Stimulated activated CD8-positive, alpha-beta memory T cell treated with anti-CD3 and anti-CD28 coated beads, Interleukin-15, amount 100 ng/mL, for 24 hours (primary cell): ENCODE measurements around the gene SLC39A1.
A peak's percentile ranks its signal among the peaks of the same experiment; 100 is the strongest.

Source experiments
- DNase-seq: peaks from one replicate; pipeline ENCODE4 v3.0.0-alpha.2; 2020; ENCODE audit warnings: low read depth

Gene SLC39A1

DNA sequence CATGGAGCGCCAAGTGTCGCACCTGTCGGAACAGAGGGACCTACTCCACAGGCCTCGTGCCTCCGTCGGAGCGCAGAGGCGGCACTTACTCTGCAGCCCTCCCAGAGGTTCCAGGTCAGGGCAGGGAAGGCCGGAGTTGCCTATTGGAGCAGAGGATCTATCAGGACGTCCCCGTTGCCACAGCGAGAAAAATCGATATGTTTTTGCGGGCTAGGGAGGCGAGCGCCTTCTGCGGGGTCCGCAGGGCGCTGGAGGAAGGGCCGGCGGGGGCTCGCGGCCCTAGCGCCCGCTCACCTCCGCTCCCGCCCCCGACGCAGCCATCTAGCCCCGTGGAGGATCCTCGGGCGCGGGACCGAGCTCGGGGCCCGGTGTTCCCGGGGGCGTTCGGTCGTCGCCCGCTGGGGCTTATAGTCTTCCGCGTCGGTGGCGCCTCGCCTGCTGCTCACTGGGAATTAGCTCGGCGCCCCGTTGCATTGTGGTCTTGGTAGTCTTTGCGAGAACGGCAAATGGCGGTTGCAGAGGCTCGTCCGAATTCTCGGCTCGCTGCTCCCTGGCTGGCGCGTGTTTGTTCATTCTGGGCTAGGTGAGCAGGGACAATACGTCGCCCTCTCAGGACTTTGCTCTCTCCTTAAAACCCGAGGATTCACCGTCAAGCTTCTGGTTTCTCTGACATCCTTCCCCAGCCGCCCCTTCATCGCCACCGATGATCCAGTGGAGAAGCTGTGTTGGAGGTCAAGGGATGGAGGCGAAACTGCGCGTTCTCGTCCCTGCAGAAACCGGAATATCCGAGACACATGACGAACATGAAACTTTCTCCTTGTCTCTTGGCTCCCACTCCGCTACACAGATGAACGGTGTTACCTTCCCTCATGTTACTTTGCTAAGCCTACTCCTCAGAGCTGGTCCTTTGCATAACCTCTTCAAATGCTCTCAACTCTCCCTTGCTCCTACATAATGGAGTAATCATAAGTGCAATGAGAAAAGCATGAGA is 14.2 kb upstream of the SLC39A1 start, which contains the start of gene JTB:
TSS of gene JTB (minus strand) at position 425 of the 991 bp plus-strand sequence. CDS start at position 3, 422 bp downstream.
- no peak for DNase-seq

DNA sequence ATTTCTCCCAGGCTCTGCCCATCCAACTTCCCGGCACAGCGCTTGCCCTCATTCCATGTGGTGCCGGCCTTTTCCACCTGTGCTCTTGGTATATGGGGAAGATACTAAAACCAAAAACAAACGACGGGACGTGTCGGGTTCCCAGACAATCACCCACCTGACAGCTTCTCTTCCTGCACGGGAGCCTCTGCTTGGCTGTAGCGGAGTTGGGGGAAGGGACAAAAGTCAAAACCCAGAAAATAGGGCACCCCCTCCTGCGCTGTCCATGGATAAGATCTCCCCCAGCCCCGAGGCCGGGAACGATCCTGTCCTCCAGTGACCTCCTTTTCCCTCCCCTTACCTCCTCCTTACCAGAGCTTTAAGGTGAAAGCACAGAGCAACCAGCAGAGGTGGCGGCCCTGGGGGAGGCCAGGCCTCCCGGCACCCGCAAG is 13.5 kb upstream of the SLC39A1 start:
- DNase-seq = no peak

DNA sequence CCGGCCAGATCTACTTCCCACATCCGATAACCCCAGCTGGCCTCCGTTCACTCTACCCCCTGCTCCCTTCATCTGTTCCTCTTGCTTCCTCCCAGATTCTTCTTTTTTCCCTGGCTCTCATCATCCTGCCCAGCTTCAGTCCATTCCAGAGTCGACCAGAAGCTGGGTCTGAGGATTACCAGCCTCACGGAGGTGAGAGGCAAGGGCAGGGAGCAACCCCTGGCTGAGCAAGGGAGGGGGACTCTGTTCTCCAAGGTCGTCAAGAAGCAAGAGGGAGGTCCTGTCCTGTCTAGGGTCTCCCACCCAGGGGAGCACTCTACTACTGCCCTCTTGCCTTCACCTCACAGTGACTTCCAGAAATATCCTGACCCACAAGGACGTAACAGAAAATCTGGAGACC is 10.2 kb upstream of the SLC39A1 start:
- no peak for DNase-seq

DNA sequence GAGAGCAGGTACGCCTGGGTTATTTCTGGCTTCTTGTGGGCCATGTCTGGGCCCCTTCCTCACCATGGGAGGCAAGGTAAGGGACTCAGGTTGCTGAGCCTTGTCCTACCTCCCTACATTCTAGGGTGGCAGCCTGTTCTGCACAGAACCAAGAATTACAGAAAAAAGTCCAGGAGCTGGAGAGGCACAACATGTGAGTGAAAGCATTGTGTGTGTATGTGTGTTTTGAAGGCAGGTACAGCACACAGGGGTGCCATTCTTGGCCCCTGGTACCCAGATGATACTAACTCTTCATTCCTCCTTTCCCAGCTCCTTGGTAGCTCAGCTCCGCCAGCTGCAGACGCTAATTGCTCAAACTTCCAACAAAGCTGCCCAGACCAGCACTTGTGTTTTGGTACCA is 9.7 kb upstream of the SLC39A1 start:
- no peak for DNase-seq

DNA sequence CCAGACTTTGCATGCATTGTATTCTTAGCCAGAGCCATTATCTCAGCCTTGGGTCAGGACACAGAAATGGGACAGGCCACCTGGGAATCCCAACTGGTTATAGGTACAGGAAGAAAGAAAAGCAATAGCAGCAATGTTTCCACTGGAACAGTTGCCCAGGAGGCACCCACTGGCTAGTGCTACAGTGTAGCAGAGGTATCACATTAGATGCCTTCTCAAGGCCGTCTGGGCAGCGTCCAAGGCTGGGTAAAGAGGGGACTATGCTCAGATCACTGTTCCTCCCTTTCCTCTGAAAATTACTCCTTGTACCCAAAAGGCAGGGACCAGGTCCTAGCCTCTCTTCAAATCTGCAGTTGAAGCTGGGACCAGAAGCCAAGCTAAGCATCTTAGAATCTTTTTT is 7.0 kb upstream of the SLC39A1 start:
- no peak for DNase-seq

DNA sequence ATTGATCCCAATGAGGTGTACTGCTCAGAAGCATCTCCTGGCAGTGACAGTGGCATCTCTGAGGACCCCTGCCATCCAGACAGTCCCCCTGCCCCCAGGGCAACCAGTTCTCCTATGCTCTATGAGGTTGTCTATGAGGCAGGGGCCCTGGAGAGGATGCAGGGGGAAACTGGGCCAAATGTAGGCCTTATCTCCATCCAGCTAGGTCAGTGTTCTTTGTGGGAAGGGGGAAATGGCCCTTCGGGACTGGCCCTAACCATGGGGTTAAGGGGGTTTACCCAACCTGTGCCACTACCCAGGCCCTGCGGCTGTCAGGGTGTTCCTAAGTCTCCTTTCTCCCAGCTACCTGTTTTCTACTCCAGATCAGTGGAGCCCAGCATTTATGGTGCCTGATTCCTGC is 5.6 kb upstream of the SLC39A1 start:
- DNase-seq = no peak

DNA sequence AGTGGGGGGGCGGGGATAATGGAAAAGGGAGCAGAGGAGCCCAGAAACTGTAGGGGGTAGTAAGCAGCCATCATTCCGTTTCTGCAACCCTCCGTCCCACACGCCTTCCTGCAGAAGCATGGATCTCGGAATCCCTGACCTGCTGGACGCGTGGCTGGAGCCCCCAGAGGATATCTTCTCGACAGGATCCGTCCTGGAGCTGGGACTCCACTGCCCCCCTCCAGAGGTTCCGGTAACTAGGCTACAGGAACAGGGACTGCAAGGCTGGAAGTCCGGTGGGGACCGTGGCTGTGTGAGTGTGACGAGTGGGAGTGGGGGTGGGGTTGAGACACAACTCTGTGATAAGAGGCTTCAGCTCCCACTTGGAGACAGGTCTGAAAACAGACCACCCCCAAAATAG is 5.1 kb upstream of the SLC39A1 start:
- DNase-seq = no peak

DNA sequence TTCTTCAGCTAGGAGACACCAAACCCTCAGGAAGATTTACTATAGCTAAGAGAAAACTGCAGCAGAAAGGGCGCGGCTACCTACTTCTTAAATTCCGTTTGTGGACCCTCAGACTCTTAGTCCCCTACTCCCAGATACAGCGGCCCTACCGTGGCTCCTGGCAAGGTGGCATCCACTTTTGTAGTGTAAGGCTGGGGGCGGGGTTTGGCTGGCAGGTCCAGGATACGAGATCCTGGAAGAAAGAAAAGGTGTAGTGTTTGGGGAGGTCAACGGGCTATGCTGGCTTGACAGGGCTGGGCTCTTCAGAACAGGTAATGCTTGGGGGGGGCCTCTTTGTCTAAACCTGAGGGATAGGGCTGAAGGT is 4.6 kb upstream of the SLC39A1 start:
- no peak for DNase-seq

DNA sequence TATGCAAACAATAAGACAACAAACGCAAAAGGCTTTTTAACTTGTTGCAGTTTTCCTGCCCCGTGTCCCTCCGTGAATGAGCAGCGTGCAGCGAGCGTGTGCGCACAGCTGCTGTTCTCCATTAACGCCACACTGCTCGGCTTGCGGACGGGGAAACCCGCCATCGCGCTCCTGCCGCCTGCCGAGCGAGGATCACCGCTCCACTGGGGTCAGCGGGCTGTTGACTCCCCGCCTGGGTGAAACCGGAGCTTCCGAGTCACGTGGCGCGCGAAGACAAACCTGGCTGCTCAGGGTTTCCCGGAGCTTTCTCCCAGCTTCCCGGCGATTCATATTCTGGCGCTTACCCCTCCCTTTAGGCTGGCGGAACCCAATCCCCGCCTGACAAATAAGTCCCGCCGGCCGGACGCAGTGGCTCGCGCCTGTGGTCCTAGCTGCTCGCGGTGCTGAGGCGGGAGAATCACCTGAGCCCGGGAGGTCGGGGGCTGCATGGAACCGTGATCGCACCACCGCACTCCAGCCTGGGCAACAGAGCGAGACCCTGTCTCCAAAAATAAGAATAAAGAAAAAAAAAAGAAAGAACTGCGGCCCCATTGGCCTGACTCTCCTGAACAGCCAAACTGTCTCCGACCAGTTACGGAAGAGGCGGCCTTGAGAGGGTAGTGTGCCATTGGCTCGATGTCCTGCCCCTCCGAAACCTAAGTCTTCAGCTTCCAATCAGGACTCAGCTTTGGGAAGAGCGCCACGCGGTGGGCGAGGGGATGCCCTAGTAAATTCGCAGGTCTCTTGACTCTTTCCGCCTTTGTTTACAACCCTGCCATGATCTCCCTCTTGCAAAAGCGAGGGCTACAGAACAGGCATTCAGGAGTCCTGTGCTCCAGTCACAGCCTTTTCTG is 4.0 kb upstream of the SLC39A1 start, which contains the start of gene CREB3L4:
TSS of gene CREB3L4 (plus strand) at position 796 of the 893 bp plus-strand sequence. CDS start 624 bp downstream, outside the sequence.
- peak; percentile 42 for DNase-seq

DNA sequence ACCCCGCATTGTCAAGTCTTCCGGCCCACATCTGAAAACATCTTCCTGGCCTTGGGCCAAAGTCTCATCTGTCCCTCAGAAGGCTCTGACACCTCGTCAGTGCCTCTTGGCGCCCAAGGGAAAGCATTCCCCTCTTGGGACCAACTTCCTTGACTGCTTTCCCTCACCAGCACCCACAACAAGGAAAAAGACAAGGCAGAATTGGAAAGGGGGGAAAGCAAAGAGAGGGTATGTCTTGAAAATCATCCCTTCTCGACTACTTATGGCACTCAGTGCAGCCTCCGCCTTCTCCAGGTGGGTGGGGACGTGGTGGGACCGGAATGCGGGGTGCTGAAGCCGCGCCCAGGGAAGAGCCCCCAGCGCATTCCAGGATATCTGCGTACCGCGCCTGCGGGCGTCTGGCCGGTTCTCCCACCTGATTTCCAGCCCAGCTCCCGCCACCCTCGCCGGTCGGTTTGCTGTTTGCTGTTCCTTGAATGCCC is 554 bp upstream of the SLC39A1 start:
- DNase-seq = no peak

DNA sequence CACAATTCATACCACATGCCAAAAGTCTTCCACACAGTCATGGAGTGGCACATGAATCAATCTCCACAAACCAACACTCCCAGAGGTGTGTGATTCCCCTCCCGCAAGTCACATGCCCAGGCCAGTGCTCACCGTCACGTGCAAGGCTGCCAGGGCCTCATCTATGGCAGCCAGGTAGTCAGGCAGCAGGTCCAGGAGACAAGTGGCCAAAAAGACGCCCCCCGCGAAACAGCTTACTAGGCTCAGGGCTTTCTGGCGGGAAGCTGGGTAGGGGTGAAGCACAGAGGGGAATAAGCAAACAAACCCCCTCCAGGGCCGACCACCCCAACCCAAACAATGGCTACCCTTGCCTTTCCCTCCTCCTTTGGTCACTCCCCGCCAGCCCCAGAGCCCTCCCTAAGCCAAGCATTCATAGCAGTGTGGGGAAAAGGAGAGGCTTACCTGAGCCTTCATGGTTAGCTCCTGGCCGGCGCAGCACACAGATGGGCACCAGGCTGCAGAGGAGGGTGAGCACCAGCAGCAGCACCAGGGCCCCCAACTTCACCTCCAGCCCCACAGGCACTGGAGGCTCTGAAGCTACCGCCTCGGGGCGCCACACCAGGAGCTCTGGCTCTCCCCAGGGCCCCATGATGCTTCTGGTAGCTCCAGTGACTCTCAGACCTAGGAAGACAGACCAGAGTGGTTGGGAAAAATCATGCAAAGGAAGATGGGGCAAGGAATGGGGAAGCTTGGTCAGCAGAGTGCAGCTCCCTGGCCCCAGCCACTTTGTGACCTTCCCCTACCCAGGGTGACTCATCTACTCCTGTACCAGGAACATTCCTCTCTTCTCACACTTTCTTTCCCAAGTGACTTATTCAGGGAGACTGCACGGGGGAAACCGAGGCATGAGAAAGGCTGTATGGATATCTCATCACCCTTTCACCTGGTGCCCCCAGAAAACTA is 978 bp downstream of the SLC39A1 start:
- DNase-seq = no peak

DNA sequence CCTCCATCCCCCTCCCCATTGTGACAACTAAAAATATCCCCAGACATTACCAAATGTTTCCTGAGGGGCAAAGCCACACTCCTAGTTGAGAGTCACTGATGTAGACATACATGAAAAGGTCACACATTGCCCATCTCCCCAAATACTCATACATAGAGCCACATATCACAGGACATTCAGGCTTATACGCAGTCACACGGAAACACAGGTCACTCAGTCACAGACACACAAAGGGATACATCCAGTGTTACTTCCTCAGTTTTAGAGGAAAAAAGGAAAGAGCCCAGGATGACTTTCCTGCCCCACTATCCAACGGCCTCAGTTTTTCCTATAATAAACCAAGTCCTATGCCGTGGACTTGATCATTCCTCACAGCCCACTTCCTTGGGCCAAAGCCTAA is 1.9 kb downstream of the SLC39A1 start:
- DNase-seq = no peak

DNA sequence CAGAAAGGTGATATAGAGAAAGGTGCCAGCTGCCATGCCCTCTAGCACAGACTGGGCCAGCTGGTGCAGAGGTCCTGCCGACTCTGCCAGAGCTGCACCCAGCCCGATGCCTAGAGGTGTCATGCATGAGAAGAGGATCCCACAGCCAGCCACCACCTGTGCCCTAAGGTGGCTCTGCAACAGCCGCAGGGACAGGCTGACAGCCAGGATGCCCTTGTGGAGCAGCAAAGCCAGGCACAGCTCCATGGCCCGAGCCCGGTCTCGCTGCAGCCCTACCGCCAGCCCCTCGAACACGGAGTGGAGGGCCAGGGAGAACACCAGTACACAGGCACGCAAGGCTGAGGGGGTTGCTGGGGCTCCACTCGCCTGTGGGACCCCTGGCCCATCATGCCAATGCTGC is 3.1 kb downstream of the SLC39A1 start:
- DNase-seq = no peak

DNA sequence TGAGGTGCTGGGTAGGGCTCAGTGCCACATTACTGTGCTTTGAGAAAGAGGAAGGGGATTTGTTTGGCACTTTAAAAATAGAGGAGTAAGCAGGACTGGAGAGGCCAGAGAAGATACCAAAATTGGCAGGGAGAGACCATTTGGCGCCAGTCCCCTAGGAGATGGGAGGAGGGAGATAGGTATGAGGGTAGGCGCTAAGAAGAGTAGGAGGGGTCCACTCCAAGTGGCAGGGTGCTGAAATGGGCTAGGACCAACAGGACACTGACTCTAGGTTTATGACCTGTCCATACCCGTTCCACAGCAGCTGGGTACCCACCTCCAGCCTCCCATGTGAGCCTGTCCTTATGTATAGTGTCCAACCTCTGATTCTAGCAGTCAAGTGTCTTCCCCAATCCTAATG is 3.9 kb downstream of the SLC39A1 start:
- DNase-seq = no peak

DNA sequence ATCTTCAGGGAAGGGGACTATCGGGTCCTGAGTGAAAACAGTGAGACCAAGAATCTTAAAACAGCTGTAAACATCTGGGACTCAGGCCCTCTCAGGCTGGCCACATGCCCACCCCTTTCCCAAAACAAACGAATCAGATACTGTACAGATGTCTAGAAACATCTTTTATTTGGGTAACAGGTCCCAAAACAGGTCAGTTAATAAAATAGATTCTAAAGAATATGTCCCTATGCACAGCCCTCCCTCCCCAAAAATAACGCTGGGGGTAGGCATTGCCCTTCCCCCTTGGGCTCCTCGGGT is 4.4 kb downstream of the SLC39A1 start:
- DNase-seq = no peak

DNA sequence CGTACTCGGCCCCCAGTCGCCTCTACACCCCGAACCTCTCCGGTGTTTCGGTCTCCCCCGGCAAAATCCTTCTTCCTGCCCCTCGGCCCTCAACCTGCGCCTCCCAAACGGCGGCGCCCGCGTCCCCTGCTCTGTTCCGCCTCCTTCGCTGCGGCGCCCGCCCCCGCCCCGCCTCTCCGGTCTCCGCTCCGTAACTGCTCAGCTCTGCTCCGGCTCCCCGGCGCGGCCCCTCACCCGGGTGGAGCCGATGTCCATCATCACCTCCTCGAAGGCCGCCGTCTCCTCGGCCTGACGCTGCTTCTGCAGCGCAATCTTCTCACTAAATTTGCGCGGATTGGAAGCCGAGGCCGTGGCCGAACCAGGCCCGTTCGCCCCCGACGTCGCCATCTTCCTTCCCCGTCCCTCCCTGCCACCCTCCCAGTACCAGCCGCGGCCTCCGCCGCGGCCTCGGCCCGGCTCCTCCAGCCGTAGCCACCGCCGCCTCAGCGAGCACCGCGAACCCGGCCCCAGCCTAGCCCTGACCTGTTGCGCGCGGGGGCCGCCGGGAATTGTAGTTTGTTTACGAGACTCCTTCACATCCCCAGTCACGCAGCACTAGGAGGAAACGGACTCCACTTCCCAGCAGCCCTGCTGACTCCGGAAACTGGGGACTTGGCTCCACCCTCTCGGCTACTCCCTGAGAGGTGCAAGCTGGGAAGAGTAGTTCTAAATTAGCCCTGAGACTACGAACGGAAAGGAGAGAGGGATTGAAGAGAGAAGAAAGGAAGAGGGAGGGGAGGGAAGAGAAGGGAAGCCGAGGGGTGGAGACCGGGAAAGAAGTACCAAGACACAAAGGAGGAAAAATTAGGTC is 5.0 kb downstream of the SLC39A1 start, which contains the start of gene CRTC2:
TSS of gene CRTC2 (minus strand) at position 502 of the 850 bp plus-strand sequence. CDS start at position 387, 115 bp downstream.
- DNase-seq = peak; percentile 81

DNA sequence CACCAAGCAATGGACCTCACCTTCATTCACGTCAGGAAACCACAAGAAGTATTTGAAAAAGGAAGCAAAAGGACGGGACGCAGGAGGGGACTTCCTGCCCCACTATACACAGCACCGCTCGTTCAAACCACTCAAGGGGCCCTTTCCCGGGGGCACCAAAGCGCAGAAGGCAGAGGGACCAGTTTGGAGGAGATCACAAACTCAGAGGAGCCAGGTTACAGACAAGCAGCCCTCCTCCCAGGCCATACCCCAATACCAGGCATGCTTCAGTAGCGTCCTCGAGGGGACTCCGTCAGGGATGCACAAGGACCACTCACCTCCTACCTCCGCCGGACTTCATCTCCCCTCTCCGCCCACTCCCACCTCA is 5.6 kb downstream of the SLC39A1 start:
- DNase-seq = no peak

DNA sequence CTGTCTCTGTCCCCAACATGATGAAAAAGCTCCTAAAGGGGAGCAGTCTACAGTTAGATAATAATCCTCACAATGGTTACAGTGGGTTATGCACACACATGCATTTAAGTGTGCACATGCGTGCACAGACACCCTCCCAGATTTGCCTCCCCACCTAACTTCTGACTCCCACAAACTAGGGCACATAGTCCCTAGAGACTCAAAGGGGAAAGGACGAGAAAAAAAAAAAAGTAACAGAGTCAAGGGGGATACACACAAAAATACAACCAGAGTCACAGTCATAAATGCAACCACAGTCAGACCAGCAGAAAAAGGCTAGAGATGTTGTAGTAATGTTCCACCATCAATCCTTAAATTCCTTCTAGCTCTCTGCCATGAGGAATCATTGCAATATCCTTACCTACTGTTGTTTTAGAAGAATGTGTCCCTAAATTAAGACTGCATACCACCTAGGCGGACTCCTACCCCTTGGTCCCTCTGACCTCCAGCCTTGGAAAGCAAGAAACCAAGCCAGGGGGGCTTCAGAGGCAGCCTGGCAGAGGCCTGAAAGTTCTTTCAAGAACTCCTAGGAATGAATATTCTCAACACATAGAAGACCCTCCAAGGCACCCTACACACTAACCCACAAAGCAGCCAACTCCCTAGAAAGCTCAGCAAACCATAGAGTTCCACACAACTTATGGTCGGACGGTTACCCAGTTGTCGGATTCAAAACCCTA is 6.2 kb downstream of the SLC39A1 start:
- no peak for DNase-seq

DNA sequence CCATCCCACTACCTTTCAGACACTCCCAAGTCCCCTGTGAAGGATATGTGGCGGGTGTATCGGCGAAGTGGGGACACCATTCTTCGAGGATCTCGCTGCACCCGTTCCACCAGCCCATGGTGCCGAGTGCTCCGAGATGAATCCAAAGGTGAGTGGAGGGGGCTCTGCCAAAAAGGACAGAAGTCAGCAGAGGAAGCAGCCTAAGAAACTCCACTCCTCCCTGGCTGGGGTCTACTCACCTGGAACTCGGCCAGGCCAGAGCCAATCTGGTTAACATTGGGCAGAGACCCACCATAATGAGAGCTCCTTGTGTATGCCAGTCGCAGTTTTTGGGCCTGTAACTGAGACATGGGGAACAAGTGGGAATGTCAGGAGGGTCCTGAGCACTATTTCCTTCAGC is 8.5 kb downstream of the SLC39A1 start:
- DNase-seq = no peak

DNA sequence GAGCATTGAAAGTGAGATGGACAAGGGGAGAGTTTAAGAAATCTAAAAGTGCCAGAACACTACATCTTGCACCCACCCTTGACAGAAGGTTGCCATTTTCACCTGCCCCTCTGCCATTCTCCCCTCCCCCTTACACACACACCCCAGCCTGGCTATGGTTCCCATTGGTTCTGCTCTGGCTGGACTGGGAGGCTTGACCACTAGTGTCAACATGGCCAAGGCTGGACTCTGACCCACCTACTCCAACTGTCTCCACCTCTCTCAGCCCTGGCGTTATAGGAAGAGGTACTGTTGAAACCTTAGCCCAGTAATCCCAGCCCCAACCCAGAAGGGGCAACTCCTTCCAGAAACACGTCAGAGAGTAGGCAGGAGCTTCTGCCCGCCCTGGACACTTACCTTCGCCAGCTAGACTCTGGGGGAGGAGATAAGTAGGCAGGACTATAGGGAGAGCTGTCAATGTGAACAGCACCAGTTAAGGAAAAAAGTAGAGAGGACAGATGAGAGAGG is 9.4 kb downstream of the SLC39A1 start:
- no peak for DNase-seq
